Measurements from ENCODE around the gene KRTAP10-9.

GRCh38 chr21:44640761-44641160 is 13.9 kb downstream of the KRTAP10-9 start:
- TF ChIP-seq CREB1 (IDR thresholded peaks at IDR 0.05), result no peak
- no peak for TF ChIP-seq POU5F1 (IDR thresholded peaks at IDR 0.05; ENCODE audit: low read depth, low read length)
- no peak for TF ChIP-seq USF2 (IDR thresholded peaks at IDR 0.05; ENCODE audit: low read length)
- no peak for TF ChIP-seq RAD21 (IDR thresholded peaks at IDR 0.05 in 1 of 2, conservative IDR thresholded peaks at IDR 0.05 in 1 of 2; ENCODE audit: low read depth in 2 of 2, low read length in 2 of 2)
- TF ChIP-seq CTCF (IDR thresholded peaks at IDR 0.05; ENCODE audit: control extremely low read depth in 1 of 3, insufficient read depth in 1 of 3, low read depth in 1 of 3, low read length in 3 of 3), result no peak
- no peak for TF ChIP-seq EZH2 (IDR thresholded peaks at IDR 0.05; ENCODE audit: low read depth, low read length, severe bottlenecking)
- TF ChIP-seq SP2 (IDR thresholded peaks at IDR 0.05; ENCODE audit: low read length), result no peak
- TF ChIP-seq NRF1 (IDR thresholded peaks at IDR 0.05; ENCODE audit: low read depth, low read length), result no peak
- no peak for TF ChIP-seq EP300 (IDR thresholded peaks at IDR 0.05; ENCODE audit: borderline replicate concordance in 1 of 2, low read depth in 2 of 2, low read length in 2 of 2)
- TF ChIP-seq CBX8 (IDR thresholded peaks at IDR 0.05; ENCODE audit: borderline replicate concordance, low read depth, low read length), result no peak
- TF ChIP-seq TCF12 (IDR thresholded peaks at IDR 0.05; ENCODE audit: low read depth, low read length), result no peak

Measured in H1 (cell line).